GF-D8 (cell line): ENCODE data around the gene ATP4A.
"Not testable (repeated sequence)": the region's sequence is repeated elsewhere in the genome, so short reads cannot be mapped to it uniquely, and the experiment has no call there.

Experiments
- DNase-seq: peaks from one replicate; lab custom pipeline; 2025; lab: John Stamatoyannopoulos, UW

ATP4A gene

DNA sequence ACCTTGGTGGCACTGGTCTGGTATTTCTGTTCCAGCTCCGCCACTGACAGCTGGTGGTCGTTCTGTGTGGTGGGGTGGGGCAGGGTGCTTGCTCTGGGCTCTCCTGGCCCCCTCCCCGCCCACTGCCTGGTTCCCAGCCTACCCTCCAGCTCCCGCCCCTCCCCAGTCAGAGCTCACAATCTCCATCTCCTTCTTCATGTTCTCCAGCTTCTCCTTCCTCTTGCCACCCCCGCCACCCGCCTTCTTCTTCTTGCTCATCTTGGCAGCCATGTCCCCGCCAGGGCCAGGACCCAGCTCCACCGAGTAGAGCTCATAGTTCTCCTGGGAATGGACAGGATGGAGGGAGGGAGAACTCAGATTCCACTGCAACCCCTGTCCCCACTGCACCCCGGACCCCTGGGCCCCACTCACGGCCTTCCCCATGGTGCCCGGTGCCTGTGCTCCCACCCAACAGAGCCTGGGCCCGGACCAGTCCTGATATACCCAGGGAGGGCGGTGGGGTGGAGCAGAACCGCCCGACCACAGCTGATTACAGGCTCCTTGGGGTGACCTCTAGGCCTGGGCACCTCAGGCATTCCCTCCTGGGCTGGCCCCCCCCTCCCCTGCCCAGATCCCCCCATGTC lies at the start of gene ATP4A:
Gene ATP4A (minus strand): TSS at position 452 of the 623 bp plus-strand sequence. CDS start 29 bp downstream, at position 423.
- no peak for DNase-seq

DNA sequence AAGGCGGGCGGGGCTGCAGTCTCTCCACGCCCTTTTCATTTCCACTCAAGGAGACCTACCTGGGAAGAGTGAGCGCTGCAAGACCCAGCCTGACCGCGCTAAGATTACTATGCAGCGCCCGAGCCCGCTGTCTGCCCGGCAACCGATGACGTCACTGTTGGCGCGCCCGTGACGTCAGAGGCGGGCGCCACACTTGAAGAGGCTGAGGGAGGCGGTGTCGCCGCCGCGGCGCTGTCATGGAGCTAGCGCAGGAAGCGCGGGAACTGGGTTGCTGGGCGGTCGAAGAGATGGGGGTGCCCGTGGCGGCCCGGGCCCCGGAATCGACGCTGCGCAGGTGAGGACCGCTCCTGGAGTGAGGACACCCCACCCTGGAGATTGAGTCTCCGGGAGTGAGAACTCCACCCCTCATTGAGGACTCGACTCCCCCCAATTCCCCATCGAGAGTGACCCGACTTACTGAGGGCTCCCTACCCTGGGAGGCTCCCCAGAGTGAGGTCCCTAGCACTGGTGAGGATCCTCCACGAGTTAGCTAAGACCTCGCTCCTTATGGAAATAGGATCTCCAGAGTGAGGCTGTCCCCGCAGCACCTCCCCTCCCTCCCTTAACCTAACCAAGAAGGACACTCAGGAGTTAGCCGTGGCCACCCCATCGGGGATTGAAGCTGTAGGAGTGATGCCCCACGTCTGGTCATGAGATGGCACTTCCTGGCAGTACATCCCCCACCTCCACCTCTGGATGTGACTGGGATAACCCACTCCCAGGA lies 49.3 kb upstream of the ATP4A start, which contains the start of gene HAUS5:
Gene HAUS5 (plus strand): TSS at position 177 of the 763 bp plus-strand sequence. CDS start 60 bp downstream, at position 237.
- DNase-seq: peak; percentile 79

DNA sequence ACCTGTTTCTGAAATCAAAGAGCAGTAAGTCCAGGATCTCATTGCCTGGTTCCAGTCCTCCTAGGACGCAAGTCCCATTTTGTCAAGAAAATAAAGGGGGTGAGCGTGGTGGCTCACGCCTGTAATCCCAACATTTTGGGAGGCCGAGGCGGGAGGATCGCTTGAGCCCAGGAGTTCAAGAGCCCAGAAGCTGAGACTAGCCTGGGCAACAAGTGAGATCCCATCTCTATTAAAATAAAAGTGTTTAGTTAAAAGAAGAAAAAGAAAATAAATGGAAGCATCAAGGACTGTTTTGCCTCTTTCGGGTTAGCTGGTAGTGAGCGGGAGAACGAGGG lies 48.7 kb upstream of the ATP4A start:
- no peak for DNase-seq

DNA sequence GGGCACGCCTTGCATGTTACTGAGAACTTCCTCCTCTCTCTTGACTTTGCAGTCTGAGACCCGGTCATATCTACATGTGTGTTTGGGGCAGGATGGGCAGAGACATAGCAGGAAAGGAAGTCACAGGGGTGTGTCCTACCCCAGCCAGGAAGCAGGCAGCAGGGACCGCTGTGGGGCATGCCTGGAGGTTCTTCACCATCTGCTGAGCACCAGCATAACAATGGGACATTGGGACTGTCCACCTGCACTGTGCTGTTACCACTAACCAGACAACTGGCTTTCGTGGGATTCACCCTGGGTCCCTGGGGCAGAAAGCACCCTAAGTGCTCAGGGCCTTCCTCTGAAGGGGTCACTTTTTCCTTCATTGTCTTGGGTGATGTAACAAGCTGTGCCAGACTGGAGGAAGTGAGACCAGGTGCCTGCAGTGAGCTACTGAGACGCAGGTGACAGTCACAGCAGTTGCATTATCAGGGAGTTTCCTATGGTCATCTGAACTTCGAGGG lies 46.4 kb upstream of the ATP4A start:
- DNase-seq: peak; percentile 20

DNA sequence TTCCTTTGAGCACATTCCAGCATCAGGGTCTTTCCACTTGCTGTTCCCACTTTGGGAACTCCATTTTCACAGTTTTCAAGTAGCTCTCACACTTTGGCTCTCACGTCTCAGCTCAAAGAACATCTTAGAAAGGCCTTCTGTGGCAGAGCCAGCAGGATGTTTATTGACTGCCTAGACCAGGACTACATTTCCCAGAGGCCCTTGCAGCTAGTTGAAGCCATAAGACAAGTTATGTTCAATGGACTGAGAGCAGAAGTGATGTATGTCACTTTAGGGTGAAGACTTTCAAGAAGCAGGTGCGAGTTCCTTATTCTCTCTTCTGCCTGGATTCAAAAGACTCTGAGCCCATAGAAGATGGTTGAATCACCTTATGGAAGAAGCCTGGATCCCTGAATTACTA lies 44.8 kb upstream of the ATP4A start:
- DNase-seq: no peak

DNA sequence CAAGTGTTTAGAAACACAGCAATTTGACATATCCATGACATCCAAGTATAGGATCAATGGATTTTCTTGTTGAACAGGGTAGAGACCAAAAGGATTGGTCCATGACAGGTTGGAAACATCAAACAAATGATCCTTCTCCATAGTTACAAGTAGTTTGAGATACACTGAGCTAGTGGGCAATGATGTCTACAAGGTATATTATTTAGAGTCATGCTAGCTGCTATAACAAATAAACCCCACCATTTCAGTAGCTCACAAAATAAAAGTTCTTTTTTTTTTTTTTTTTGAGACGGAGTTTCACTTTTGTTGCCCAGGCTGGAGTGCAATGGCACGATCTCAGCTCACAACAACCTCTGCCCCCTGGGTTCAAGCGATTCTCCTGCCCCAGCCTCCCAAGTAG lies 44.2 kb upstream of the ATP4A start:
- DNase-seq: no peak

DNA sequence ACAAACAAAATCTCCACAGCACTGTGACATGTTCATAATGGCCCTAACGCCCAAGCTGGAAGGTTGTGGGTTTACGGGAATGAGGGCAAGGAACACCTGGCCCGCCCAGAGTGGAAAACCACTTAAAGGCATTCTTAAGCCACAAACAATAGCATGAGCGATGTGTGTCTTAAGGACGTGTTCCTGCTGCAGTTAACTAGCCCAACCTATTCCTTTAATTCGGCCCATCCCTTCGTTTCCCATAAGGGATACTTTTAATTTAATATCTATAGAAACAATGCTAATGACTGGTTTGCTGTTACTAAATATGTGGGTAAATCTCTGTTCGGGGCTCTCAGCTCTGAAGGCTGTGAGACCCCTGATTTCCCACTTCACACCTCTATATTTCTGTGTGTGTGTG lies 43.7 kb upstream of the ATP4A start:
- DNase-seq: not testable (repeated sequence)

DNA sequence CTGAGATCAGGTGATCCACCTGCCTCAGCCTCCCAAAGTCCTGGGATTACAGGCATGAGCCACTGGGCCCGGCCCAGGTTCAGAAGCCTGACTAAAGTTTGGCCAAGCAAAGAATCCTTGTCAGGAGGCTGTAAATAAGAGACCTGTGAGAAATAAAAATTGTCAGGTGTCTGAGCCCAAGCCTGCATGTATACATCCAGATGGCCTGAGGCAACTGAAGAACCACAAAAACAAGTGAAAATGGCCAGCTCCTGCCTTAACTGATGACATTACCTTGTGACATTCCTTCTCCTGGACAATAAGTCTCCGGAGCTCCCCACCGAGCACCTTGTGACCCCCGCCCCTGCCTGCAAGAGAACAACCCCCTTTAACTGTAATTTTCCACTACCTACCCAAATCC lies 41.0 kb upstream of the ATP4A start:
- not testable (repeated sequence) for DNase-seq

DNA sequence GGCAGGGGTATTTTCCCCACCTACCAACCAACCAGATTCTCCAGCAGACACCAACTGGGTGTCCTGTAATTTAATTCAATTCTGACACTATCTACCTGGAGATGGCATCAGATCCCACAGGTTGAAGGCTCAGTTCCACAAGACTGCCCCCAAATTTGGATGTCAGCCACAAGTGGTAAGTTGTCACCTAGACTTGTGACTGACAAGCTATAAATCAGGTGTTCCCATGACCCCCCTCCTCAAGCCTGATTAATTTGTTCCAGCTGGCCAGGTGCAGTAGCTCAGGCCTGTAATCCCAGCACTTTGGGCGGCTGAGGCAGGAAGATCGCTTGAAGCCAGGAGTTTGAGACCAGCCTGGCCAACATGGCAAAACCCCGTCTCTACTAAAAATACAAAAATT lies 38.5 kb upstream of the ATP4A start:
- no peak for DNase-seq

DNA sequence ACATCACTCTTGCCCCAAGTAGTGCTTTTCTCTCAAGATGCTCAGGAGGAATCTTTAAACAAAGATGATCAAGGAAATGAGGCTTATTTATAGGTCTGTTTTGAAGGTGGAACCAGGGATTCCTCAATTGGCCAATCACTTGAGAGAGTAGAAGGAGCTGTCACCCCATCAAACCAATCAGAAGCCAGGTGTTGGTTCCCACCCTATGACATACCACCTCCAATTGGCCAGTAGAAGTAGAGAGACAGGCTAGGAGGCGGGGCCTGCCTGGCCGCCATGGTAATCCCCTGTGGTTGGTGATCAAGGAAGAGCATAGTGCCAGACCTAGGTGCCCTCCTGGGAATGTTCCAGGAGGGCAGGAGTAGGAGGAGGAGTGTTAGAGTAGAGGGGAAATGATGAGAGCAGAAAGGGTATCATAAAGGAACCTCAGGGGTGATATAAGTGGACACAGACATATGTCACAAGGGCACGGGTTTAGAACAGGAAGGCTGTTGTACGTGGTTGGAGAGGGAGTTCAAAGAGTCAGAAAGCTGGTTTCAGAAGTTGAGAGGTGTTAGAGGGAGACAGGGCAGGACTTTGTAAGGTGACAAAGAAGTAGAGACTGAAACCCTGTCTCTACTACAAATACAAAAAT lies 33.0 kb upstream of the ATP4A start:
- DNase-seq: no peak

DNA sequence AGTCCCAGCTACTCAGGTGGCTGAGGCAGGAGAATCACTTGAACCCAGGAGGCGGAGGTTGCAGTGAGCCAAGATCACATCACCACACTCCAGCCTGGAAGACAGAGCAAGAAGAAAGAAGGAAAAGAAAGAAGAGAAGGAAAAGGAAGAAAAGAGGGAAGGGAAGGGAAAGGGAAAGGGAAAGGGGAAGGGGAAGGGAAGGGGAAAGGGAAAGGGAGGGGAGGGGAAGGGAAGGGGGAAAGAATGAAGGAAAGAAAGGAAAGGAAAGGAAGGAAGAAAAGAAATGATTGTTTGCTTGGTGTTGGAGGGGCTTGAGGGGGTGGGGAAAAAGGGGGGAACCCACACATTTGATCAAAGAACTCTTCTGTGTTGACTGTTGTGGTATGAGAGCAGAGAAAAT lies 32.5 kb upstream of the ATP4A start:
- DNase-seq: no peak

DNA sequence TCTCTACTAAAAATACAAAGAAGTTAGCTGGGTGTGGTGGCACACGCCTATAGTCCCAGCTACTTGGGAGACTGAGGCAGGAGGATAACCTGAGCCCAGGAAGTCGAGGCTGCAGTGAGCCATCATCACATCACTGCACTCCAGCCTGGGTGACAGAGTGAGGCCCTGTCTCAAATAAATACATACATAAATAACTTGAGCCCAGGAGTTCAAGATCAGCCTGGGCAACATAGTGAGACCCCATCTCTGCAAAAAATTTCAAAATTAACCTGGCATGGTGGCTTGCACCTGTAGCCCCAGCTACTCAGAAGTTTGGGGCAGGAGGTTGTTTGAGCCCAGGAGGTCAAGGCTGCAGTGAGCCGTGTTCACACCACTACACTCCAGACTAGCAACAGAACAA lies 31.6 kb upstream of the ATP4A start:
- DNase-seq: not testable (repeated sequence)

DNA sequence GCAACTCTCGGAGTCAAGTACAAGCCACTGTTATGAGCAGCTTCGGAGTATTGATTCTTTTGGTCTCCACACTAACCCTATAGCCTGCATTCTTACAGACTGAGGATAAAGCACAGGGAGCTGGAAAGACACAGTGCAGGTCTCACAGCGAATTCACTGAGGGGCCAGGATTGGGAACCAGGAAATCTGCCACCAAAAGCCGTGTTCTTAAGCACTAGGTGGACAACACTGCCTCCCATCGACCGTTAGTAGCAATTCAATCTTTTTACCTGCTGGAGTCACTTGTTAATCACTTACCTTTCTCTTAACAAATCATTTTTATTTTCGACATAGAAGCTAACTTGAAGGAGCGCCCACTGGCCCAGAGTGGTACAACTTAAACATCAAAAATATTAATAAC lies 28.8 kb upstream of the ATP4A start:
- no peak for DNase-seq

DNA sequence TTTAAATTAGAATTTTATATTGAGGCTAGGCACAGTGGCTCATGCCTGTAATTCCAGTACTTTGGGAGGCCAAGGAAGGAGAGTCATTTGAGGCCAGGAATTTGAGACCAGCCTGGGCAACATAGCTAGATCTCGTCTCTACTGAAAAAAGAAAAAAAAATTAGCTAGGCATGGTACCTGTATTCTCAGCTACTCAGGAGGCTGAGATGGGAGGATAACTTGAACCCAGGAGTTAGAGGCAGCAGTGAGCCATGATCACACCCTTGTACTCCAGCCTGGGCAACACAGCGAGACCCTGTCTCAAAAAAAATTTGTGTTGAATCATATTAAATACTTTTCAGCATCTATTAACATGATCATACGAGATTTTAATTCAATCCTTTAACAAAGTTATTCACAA lies 27.4 kb upstream of the ATP4A start:
- no peak for DNase-seq

DNA sequence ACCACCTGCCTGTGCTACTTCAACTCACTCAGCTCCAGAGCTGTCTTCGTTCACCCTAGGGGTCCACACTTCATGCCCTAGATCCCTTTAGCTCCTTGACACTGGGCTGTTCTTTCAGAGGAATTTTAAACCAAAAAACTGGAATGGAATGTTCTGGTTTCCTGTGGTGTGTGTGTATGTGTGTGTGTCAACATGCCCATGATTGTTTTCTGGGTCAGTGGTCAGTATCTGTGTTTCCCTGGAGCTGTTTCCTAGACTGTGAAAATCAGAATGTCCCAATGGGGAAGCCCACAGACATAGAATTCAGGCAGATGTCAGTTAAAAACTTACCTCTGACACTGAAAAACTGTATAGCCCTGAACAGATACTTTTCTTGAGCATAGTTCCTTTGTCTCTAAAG lies 23.9 kb upstream of the ATP4A start:
- DNase-seq: no peak

DNA sequence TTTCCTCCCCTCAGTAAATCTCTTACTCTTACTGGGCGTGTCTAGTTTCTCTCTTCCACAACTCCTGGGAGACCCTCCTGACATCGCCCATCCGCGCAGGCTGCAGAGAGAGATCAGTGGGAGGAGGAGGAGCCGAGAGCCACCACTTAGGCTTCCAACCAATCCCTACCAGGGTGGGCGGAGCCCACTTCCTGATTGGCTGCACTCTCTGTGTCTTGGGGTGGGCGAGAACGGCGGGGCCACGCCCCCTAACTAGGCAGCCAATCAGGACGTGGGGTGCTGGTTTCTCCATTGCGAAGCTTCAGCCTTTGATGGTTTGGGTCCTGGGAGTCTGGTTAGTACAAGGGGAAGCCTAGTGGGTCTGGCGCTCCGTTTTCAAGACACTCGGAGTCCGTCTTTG lies 22.4 kb upstream of the ATP4A start, which contains the start of gene PMIS2:
Gene PMIS2 (plus strand): TSS at position 326 of the 400 bp plus-strand sequence. CDS start 87 bp downstream, outside the sequence.
- no peak for DNase-seq

DNA sequence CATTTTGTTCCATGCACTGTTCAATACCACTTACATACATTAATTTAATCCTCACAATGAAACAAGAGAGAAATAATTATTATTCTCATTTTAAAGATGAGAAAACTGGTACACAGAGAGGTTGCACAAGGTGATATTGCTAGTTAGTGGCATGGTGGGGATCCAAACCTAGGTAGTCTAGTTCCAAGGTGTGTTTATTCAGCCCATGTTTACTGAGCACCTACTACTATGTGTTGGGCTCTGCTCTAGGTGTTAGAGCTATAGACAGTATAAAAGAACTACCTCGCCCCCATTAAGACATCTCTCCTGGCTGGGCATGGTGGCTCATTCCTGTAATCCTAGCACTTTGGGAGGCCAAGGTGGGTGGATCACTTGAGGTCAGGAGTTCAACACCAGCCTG lies 19.3 kb upstream of the ATP4A start:
- no peak for DNase-seq

DNA sequence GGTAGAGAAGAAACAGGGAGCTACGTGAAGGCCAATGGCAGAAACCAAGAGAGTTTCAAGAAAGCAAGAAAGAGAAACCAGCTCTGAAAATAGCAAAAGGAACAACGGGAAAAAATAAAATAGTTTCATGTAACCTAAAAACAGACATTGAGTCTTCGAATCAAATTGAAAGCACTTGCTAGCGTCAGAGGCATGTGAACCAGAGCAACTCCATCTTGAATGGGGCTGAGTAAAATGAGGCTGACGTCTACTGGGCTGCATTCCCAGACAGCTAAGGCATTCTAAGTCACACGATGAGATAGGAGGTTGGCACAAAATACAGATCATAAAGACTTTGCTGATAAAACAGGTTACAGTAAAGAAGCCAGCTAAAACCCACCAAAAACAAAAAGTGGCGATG lies 15.2 kb upstream of the ATP4A start:
- no peak for DNase-seq

DNA sequence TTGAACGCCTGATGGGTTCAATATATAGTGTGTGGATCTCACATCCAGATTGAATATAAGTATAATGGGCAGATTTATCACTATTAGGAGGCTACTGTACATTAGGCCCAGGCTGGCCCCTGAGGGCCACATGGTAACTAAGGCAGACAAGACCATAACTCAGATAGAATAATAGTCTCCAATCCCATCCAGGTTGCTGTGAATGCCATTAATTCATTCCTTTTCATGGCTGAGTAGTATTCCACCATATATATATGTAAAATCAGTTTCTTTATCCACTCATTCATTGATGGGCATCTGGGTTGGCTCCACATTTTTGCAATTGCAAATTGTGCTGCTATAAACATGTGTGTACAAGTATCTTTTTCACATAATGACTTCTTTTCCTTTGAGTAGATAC lies 14.5 kb upstream of the ATP4A start:
- DNase-seq: no peak

DNA sequence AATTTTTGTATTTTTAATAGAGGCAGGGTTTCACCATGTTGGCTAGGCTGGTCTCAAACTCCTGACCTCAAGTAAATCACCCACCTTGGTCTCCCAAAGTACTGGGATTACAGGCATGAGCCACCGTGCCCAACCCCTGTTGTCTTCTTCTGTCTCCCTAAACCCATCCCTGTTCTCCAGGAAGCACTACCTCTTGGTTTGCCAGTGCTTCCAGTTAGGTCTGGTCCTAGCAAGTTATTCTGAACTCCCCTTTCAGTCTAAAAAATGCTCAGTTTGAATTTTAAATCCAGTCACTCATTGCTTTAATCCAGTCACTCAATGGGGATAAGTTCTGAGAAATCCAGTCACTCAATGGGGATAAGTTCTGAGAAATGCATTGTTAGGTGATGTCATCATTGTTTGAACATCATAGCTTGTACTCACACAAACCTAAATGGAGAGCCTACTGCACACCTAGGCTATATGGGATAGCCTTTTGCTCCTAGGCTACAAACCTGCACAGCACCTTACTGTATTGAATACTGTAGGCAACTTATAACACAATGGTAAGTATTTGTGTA lies 8.0 kb upstream of the ATP4A start:
- DNase-seq: no peak

DNA sequence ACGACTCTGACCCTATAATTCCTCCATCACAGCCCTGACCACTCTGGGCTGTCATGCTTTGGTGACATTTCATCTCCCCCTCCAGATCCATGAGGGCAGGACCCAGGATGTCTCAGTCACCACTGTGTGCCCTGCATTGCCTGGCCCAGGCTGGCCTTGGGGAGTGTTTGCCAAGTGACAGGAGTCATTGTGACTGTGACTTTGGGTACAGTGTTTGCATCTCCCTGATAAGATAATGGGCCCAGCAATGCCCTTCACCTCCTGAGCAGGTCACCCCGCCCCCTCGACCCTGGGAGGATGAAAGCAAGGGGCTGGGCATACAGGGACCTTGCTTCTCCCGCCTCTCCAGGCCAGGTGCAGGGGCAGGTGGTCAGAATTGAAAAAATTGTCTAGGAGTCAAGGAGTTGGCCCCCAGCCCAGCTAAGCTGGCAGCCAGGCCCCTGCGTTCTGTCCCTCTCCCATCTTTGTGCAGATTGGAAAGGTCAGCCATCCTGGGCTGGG lies 5.9 kb upstream of the ATP4A start:
- DNase-seq: no peak

DNA sequence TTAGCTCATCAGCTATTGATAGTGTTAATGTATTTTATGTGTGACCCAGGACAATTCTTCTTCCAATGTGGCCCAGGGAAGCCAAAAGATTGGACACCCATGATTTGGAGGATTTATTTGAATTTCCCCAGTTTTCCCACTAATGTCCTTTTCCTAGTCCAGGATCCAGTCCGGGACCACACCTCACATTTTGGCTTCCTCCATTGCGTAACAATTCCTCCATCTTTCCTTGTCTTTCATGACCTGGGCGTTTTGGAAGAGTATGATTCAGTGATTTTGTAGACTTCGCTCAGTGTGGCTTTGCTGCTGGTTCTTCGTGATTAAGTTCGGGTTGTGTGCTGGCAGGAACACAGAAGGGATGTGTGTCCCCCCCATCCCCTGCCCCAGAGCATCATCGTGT lies 3.3 kb upstream of the ATP4A start:
- no peak for DNase-seq
